ENCODE data around the gene DRD4.
A peak's percentile ranks its signal among the peaks of the same experiment; 100 is the strongest.

Gene DRD4

GRCh38 chr11:623349-623869 lies 13.7 kb upstream of the DRD4 start:
- no peak for DNase-seq

- DNase-seq = no peak
Observed at GRCh38 chr11:623999-624704, 12.9 kb upstream of the DRD4 start.

- no peak for DNase-seq
Observed at GRCh38 chr11:624705-625635, 12.1 kb upstream of the DRD4 start, which contains the start of gene CDHR5. TSS of gene CDHR5 (minus strand) at chr11:624955. CDS start at chr11:624902, 53 bp downstream.

GRCh38 chr11:625636-626268 lies 11.3 kb upstream of the DRD4 start:
- DNase-seq = no peak

GRCh38 chr11:626475-627307 lies 10.4 kb upstream of the DRD4 start, which contains the start of gene SCT:
TSS of gene SCT (minus strand) at chr11:627181. CDS start at chr11:627143, 38 bp downstream.
- no peak for DNase-seq

- DNase-seq = no peak
Observed at GRCh38 chr11:627308-627576, 9.8 kb upstream of the DRD4 start.

- DNase-seq = no peak
Observed at GRCh38 chr11:628056-628455, 9.0 kb upstream of the DRD4 start.

- DNase-seq = peak in 1 of 2 experiments; percentile 18
Observed at GRCh38 chr11:629237-629583, 7.9 kb upstream of the DRD4 start.

GRCh38 chr11:630871-631270 lies 6.2 kb upstream of the DRD4 start:
- no peak for DNase-seq

GRCh38 chr11:635945-636510 lies 1.0 kb upstream of the DRD4 start:
- DNase-seq = no peak

GRCh38 chr11:637333-637592 lies 194 bp downstream of the DRD4 start:
- no peak for DNase-seq

GRCh38 chr11:637593-638521 lies 788 bp downstream of the DRD4 start:
- no peak for DNase-seq

- DNase-seq = no peak
Observed at GRCh38 chr11:638631-639331, 1.7 kb downstream of the DRD4 start.

- no peak for DNase-seq
Observed at GRCh38 chr11:639332-639955, 2.4 kb downstream of the DRD4 start.

GRCh38 chr11:640021-640706 lies 3.1 kb downstream of the DRD4 start:
- DNase-seq = no peak

- DNase-seq = no peak
Observed at GRCh38 chr11:641806-642370, 4.8 kb downstream of the DRD4 start.

GRCh38 chr11:643366-643765 lies 6.3 kb downstream of the DRD4 start:
- DNase-seq = no peak

- DNase-seq = no peak
Observed at GRCh38 chr11:643849-644738, 7.0 kb downstream of the DRD4 start.
